ENCODE results near the gene CD86.

GRCh38 chr3:122111974-122112373, 56.8 kb downstream of the CD86 start:
- TF ChIP-seq CTCF (IDR thresholded peaks at IDR 0.05) (no peak), POLR2A (IDR thresholded peaks at IDR 0.05; ENCODE audit: low read depth) (no peak), POLR2AphosphoS5 (IDR thresholded peaks at IDR 0.05) (no peak)

All from esophagus muscularis mucosa (tissue), 3 donors.